ENCODE results near the gene TECR.
A peak's percentile ranks its signal among the peaks of the same experiment; 100 is the strongest.

The TECR gene

GRCh38 chr19:14482172-14482941 is 47.0 kb upstream of the TECR start:
- no peak overlapping the region for H3K27ac ChIP-seq (replicated peaks; ENCODE audit: low read length)
- H2BK15ac ChIP-seq (ENCODE audit: low read length) = no peak overlapping the region
- no peak overlapping the region for H3K4ac ChIP-seq (ENCODE audit: low read length)
- H3K79me1 ChIP-seq (ENCODE audit: low read depth, low read length) = peaks cover 8% of the 10 kb centered on the region
- no peak overlapping the region for H3K14ac ChIP-seq (ENCODE audit: low read length)
- peaks cover 0 to 4% of the 10 kb centered on the region in 2 donors for H3K4me1 ChIP-seq (ENCODE audit: control insufficient read depth in 2 of 2, insufficient read depth in 1 of 2, low read depth in 1 of 2, low read length in 2 of 2)
- H3K4me3 ChIP-seq (ENCODE audit: low read length in 2 of 2) = no peak overlapping the region
- H3K27me3 ChIP-seq (ENCODE audit: control insufficient read depth in 3 of 3, insufficient read depth in 3 of 3, low read depth in 1 of 3, low read length in 3 of 3) = no peaks in the 10 kb centered on the region
- H3K9ac ChIP-seq (ENCODE audit: low read depth, low read length, poor library complexity) = no peak overlapping the region
- no CpG with 5 or more reads among the region's 18 CpGs for WGBS, 2 donors (ENCODE audit: extremely low coverage in 2 of 2, insufficient read length in 2 of 2, insufficient replicate concordance in 1 of 2)
- H3K9me3 ChIP-seq (replicated peaks in 1 of 2; ENCODE audit: control insufficient read depth in 2 of 2, insufficient read depth in 1 of 2, low read depth in 1 of 2, low read length in 2 of 2) = no peaks in the 10 kb centered on the region
- H2AK5ac ChIP-seq (ENCODE audit: low read depth, low read length) = no peak overlapping the region
- DNase-seq (ENCODE audit: low spot score) = no peak
- H3K18ac ChIP-seq (ENCODE audit: low read length) = no peak overlapping the region
- H4K8ac ChIP-seq (ENCODE audit: low read depth, low read length) = peak overlapping the region; percentile 30
- peaks cover 23 to 56% of the 10 kb centered on the region in 2 donors for H3K36me3 ChIP-seq (replicated peaks in 1 of 2; ENCODE audit: control insufficient read depth in 2 of 2, insufficient read depth in 2 of 2, low read length in 2 of 2)
- H2BK120ac ChIP-seq (ENCODE audit: low read depth, low read length) = no peak overlapping the region
- H2BK5ac ChIP-seq (ENCODE audit: low read length) = peak overlapping the region; percentile 82
- no peak overlapping the region for H4K91ac ChIP-seq (ENCODE audit: low read depth, low read length, poor library complexity)
- H3K4me2 ChIP-seq (ENCODE audit: insufficient read depth, low read length, poor library complexity, severe bottlenecking) = no peak overlapping the region
- H2BK12ac ChIP-seq (ENCODE audit: low read length) = no peak overlapping the region
- H2AFZ ChIP-seq (ENCODE audit: low read length) = no peak overlapping the region
- peak overlapping the region; percentile 65 for H3K23ac ChIP-seq (ENCODE audit: low read depth, low read length, poor library complexity)

- Histone ChIP-seq H3K9me3 (replicated peaks in 1 of 2; ENCODE audit: control insufficient read depth in 2 of 2, insufficient read depth in 1 of 2, low read depth in 1 of 2, low read length in 2 of 2) (no peaks in the 10 kb centered on the region), H2BK15ac (ENCODE audit: low read length) (no peak overlapping the region), H2AFZ (ENCODE audit: low read length) (no peak overlapping the region), H3K79me1 (ENCODE audit: low read depth, low read length) (peaks cover 5% of the 10 kb centered on the region), H3K27me3 (ENCODE audit: control insufficient read depth in 3 of 3, insufficient read depth in 3 of 3, low read depth in 1 of 3, low read length in 3 of 3) (no peaks in the 10 kb centered on the region), H3K14ac (ENCODE audit: low read length) (no peak overlapping the region), H3K4me2 (ENCODE audit: insufficient read depth, low read length, poor library complexity, severe bottlenecking) (no peak overlapping the region), H2BK120ac (ENCODE audit: low read depth, low read length) (no peak overlapping the region), H2BK5ac (ENCODE audit: low read length) (no peak overlapping the region), H3K23ac (ENCODE audit: low read depth, low read length, poor library complexity) (no peak overlapping the region), H3K18ac (ENCODE audit: low read length) (no peak overlapping the region), H3K27ac (replicated peaks; ENCODE audit: low read length) (no peak overlapping the region), H3K4ac (ENCODE audit: low read length) (no peak overlapping the region), H3K36me3 (replicated peaks in 1 of 2; ENCODE audit: control insufficient read depth in 2 of 2, insufficient read depth in 2 of 2, low read length in 2 of 2) (peaks cover 14 to 49% of the 10 kb centered on the region in 2 donors), H2BK12ac (ENCODE audit: low read length) (no peak overlapping the region), H3K4me3 (ENCODE audit: low read length in 2 of 2) (no peak overlapping the region), H2AK5ac (ENCODE audit: low read depth, low read length) (no peak overlapping the region), H3K9ac (ENCODE audit: low read depth, low read length, poor library complexity) (no peak overlapping the region), H4K91ac (ENCODE audit: low read depth, low read length, poor library complexity) (no peak overlapping the region), H3K4me1 (ENCODE audit: control insufficient read depth in 2 of 2, insufficient read depth in 1 of 2, low read depth in 1 of 2, low read length in 2 of 2) (no peaks in the 10 kb centered on the region), H4K8ac (ENCODE audit: low read depth, low read length) (no peak overlapping the region)
- no CpG with 5 or more reads among the region's 16 CpGs for WGBS, 2 donors (ENCODE audit: extremely low coverage in 2 of 2, insufficient read length in 2 of 2, insufficient replicate concordance in 1 of 2)
- DNase-seq (ENCODE audit: low spot score) = no peak
Observed at GRCh38 chr19:14487370-14488125, 41.8 kb upstream of the TECR start.

- Histone ChIP-seq H3K36me3 (replicated peaks in 1 of 2; ENCODE audit: control insufficient read depth in 2 of 2, insufficient read depth in 2 of 2, low read length in 2 of 2) (peaks cover 12 to 39% of the 10 kb centered on the region in 2 donors), H3K27me3 (ENCODE audit: control insufficient read depth in 3 of 3, insufficient read depth in 3 of 3, low read depth in 1 of 3, low read length in 3 of 3) (no peaks in the 10 kb centered on the region), H3K14ac (ENCODE audit: low read length) (no peak overlapping the region), H4K8ac (ENCODE audit: low read depth, low read length) (no peak overlapping the region), H3K23ac (ENCODE audit: low read depth, low read length, poor library complexity) (no peak overlapping the region), H2AFZ (ENCODE audit: low read length) (no peak overlapping the region), H3K79me1 (ENCODE audit: low read depth, low read length) (peaks cover 11% of the 10 kb centered on the region), H3K27ac (replicated peaks; ENCODE audit: low read length) (no peak overlapping the region), H4K91ac (ENCODE audit: low read depth, low read length, poor library complexity) (no peak overlapping the region), H2BK15ac (ENCODE audit: low read length) (no peak overlapping the region), H2BK120ac (ENCODE audit: low read depth, low read length) (no peak overlapping the region), H3K4me2 (ENCODE audit: insufficient read depth, low read length, poor library complexity, severe bottlenecking) (no peak overlapping the region), H3K9ac (ENCODE audit: low read depth, low read length, poor library complexity) (peak overlapping the region; percentile 12), H3K9me3 (replicated peaks in 1 of 2; ENCODE audit: control insufficient read depth in 2 of 2, insufficient read depth in 1 of 2, low read depth in 1 of 2, low read length in 2 of 2) (no peaks in the 10 kb centered on the region), H2AK5ac (ENCODE audit: low read depth, low read length) (no peak overlapping the region), H2BK12ac (ENCODE audit: low read length) (no peak overlapping the region), H3K4me1 (ENCODE audit: control insufficient read depth in 2 of 2, insufficient read depth in 1 of 2, low read depth in 1 of 2, low read length in 2 of 2) (peaks cover 16 to 19% of the 10 kb centered on the region in 2 donors), H3K4ac (ENCODE audit: low read length) (no peak overlapping the region), H3K4me3 (ENCODE audit: low read length in 2 of 2) (no peak overlapping the region), H3K18ac (ENCODE audit: low read length) (no peak overlapping the region), H2BK5ac (ENCODE audit: low read length) (no peak overlapping the region)
- DNase-seq (ENCODE audit: low spot score) = no peak
- WGBS, 2 donors (ENCODE audit: extremely low coverage in 2 of 2, insufficient read length in 2 of 2, insufficient replicate concordance in 1 of 2) = no CpG with 5 or more reads among the region's 5 CpGs
Observed at GRCh38 chr19:14492756-14493337, 36.5 kb upstream of the TECR start.

GRCh38 chr19:14494411-14494810 is 35.0 kb upstream of the TECR start:
- no peak overlapping the region for H3K27ac ChIP-seq (replicated peaks; ENCODE audit: low read length)
- no peak overlapping the region for H3K4ac ChIP-seq (ENCODE audit: low read length)
- peaks cover 11% of the 10 kb centered on the region for H3K79me1 ChIP-seq (ENCODE audit: low read depth, low read length)
- H3K18ac ChIP-seq (ENCODE audit: low read length) = peak overlapping the region; percentile 56
- no peak overlapping the region for H3K14ac ChIP-seq (ENCODE audit: low read length)
- peak overlapping the region; percentile 10 for H2BK5ac ChIP-seq (ENCODE audit: low read length)
- peak overlapping the region in 1 of 2 donors; percentile 88 for H3K4me3 ChIP-seq (ENCODE audit: low read length in 2 of 2)
- DNase-seq (ENCODE audit: low spot score) = no peak
- H3K23ac ChIP-seq (ENCODE audit: low read depth, low read length, poor library complexity) = peak overlapping the region; percentile 11
- WGBS, 2 donors (ENCODE audit: extremely low coverage in 2 of 2, insufficient read length in 2 of 2, insufficient replicate concordance in 1 of 2) = no CpG with 5 or more reads among the region's 4 CpGs
- H3K4me2 ChIP-seq (ENCODE audit: insufficient read depth, low read length, poor library complexity, severe bottlenecking) = no peak overlapping the region
- H2BK120ac ChIP-seq (ENCODE audit: low read depth, low read length) = no peak overlapping the region
- no peaks in the 10 kb centered on the region for H3K9me3 ChIP-seq (replicated peaks in 1 of 2; ENCODE audit: control insufficient read depth in 2 of 2, insufficient read depth in 1 of 2, low read depth in 1 of 2, low read length in 2 of 2)
- peaks cover 16 to 19% of the 10 kb centered on the region in 2 donors for H3K4me1 ChIP-seq (ENCODE audit: control insufficient read depth in 2 of 2, insufficient read depth in 1 of 2, low read depth in 1 of 2, low read length in 2 of 2)
- peak overlapping the region; percentile 29 for H4K8ac ChIP-seq (ENCODE audit: low read depth, low read length)
- H2AFZ ChIP-seq (ENCODE audit: low read length) = no peak overlapping the region
- H4K91ac ChIP-seq (ENCODE audit: low read depth, low read length, poor library complexity) = no peak overlapping the region
- H2BK15ac ChIP-seq (ENCODE audit: low read length) = no peak overlapping the region
- no peak overlapping the region for H3K9ac ChIP-seq (ENCODE audit: low read depth, low read length, poor library complexity)
- H2AK5ac ChIP-seq (ENCODE audit: low read depth, low read length) = no peak overlapping the region
- H3K36me3 ChIP-seq (replicated peaks in 1 of 2; ENCODE audit: control insufficient read depth in 2 of 2, insufficient read depth in 2 of 2, low read length in 2 of 2) = peaks cover 8 to 26% of the 10 kb centered on the region in 2 donors
- H2BK12ac ChIP-seq (ENCODE audit: low read length) = no peak overlapping the region
- no peaks in the 10 kb centered on the region for H3K27me3 ChIP-seq (ENCODE audit: control insufficient read depth in 3 of 3, insufficient read depth in 3 of 3, low read depth in 1 of 3, low read length in 3 of 3)
